Endothelial cell of umbilical vein (primary cell): ENCODE results near the gene CACTIN. TPM values are rescaled to one million over a fixed set of nuclear protein-coding genes. Genes with fewer than 3 reads are reported as not detected.

Experiments used
- BruUV-seq: library from RNA; stranded (reverse); fragments of 400-500 nt; replicated peaks from 2 replicates; lab custom pipeline; 2021; lab: Mats Ljungman, UMichigan
- CTCF ChIA-PET: fragments of 300-600, 350-600 bp; sonication (Branson Sonifier 250); formaldehyde crosslinking; loops from one replicate; lab custom pipeline; 2021; ENCODE audit warnings: antibody characterized with exemption, inconsistent platforms; lab: Charles Lee
- POLR2A ChIA-PET: fragments of 300-600, 350-600 bp; sonication (Branson Sonifier 250); formaldehyde crosslinking; loops from one replicate; lab custom pipeline; 2021; ENCODE audit warnings: antibody characterized with exemption, inconsistent platforms; lab: Charles Lee
- DNase-seq: peaks from one replicate; pipeline ENCODE4 v3.0.0-alpha.2; 2011; ENCODE audit warnings: low read depth, low spot score
- FAIRE-seq: peaks from 2 replicates; lab custom pipeline; 2011; peaks lifted over from hg19 to GRCh38; lab: Jason Lieb, UNC
- H2AFZ ChIP-seq: 2 replicates; pipeline ENCODE4 v1.6.0; 2012; ENCODE audit warnings: low read depth, low read length, control low read depth, inconsistent platforms
- H3K27ac ChIP-seq: 2 replicates; pipeline ENCODE4 v1.5.1; 2011; ENCODE audit warnings: low read depth, mild to moderate bottlenecking, control low read depth, low read length, moderate library complexity; ENCODE audit not compliant: insufficient read depth
- H3K27me3 ChIP-seq, 2 experiments: 2 replicates each; pipeline versions ENCODE4 v1.6.0 to v1.6.1; 2011; ENCODE audit warnings: low read length in 2 of 2, mixed read lengths in 1 of 2; ENCODE audit not compliant: control insufficient read depth in 2 of 2, insufficient read depth in 2 of 2
- H3K36me3 ChIP-seq, 2 experiments: 2 replicates in 1 of 2; 3 replicates in 1 of 2; pipeline ENCODE4 v1.5.1; 2011; ENCODE audit warnings: low read length in 2 of 2, mild to moderate bottlenecking in 1 of 2, moderate library complexity in 1 of 2; ENCODE audit not compliant: control insufficient read depth in 2 of 2, insufficient read depth in 2 of 2; ENCODE audit errors: extremely low read depth in 1 of 2
- H3K4me1 ChIP-seq: 3 replicates; pipeline ENCODE4 v1.5.1; 2011; ENCODE audit warnings: mild to moderate bottlenecking, low read length; ENCODE audit not compliant: control insufficient read depth, insufficient read depth; ENCODE audit errors: extremely low read depth
- H3K4me2 ChIP-seq: 2 replicates; pipeline ENCODE4 v1.6.1; 2011; ENCODE audit warnings: low read length, control low read depth, mixed read lengths; ENCODE audit not compliant: insufficient read depth
- H3K4me3 ChIP-seq, 3 experiments: fragments of 200-600 bp in 1 of 3; sonication (generic), shearing (Covaris generic) in 1 of 3; replicated peaks in 1 of 3; 2 replicates each; pipeline ENCODE4 v1.5.1; 2011 to 2016; ENCODE audit warnings: control low read depth in 3 of 3, low read length in 3 of 3, mild to moderate bottlenecking in 2 of 3, inconsistent platforms in 1 of 3, low read depth in 1 of 3, moderate library complexity in 1 of 3; ENCODE audit not compliant: insufficient read depth in 1 of 3
- H3K79me2 ChIP-seq: 2 replicates; pipeline ENCODE4 v1.6.0; 2012; ENCODE audit warnings: low read length, inconsistent platforms; ENCODE audit not compliant: control insufficient read depth, insufficient read depth
- H3K9ac ChIP-seq: replicated peaks from 2 replicates; pipeline ENCODE3; 2011; ENCODE audit warnings: low read length, control low read depth; ENCODE audit not compliant: insufficient read depth; ENCODE audit errors: extremely low read depth
- H3K9me1 ChIP-seq: replicated peaks from 3 replicates; pipeline ENCODE4 v1.6.0; 2011; ENCODE audit warnings: mild to moderate bottlenecking, low read length; ENCODE audit not compliant: control insufficient read depth, insufficient read depth; ENCODE audit errors: extremely low read depth
- H3K9me3 ChIP-seq: replicated peaks from 2 replicates; pipeline ENCODE4 v1.5.1; 2012; ENCODE audit warnings: low read length, inconsistent platforms; ENCODE audit not compliant: control insufficient read depth, insufficient read depth
- H4K20me1 ChIP-seq: replicated peaks from 2 replicates; pipeline ENCODE3; 2011; ENCODE audit warnings: mild to moderate bottlenecking, low read length; ENCODE audit not compliant: control insufficient read depth, insufficient read depth; ENCODE audit errors: extremely low read depth
- EZH2 ChIP-seq: IDR thresholded peaks from 2 replicates; pipeline ENCODE4 v1.6.1; 2012; ENCODE audit warnings: borderline replicate concordance, low read depth, mild to moderate bottlenecking, moderate library complexity, low read length, inconsistent platforms; ENCODE audit not compliant: severe bottlenecking
- FOS ChIP-seq: IDR thresholded peaks from 2 replicates; pipeline ENCODE4 v1.6.1; 2011; ENCODE audit warnings: mild to moderate bottlenecking, low read length, moderate library complexity, borderline replicate concordance; ENCODE audit not compliant: insufficient read depth
- GATA2 ChIP-seq: IDR thresholded peaks from 2 replicates; pipeline ENCODE4 v1.7.0; 2011; ENCODE audit warnings: low read depth, mild to moderate bottlenecking, moderate library complexity, mixed read lengths, low read length; ENCODE audit not compliant: insufficient read length, insufficient read depth
- JUN ChIP-seq: IDR thresholded peaks from 2 replicates; pipeline ENCODE4 v1.6.1; 2011; ENCODE audit warnings: borderline replicate concordance, low read depth; ENCODE audit not compliant: insufficient read length, insufficient read depth
- MYC ChIP-seq: IDR thresholded peaks from one replicate; pipeline ENCODE4 v1.6.1; 2011; ENCODE audit warnings: mild to moderate bottlenecking, low read depth, low read length
- POLR2A ChIP-seq: IDR thresholded peaks from 2 replicates; pipeline ENCODE4 v1.6.1; 2012; ENCODE audit warnings: low read depth, mild to moderate bottlenecking, control low read depth, low read length
- POLR2AphosphoS5 ChIP-seq: IDR thresholded peaks from 2 replicates; pipeline ENCODE4 v1.6.1; 2012; ENCODE audit warnings: low read depth, mild to moderate bottlenecking, control low read depth, low read length, moderate library complexity; ENCODE audit not compliant: insufficient read depth
- dilution Hi-C: fragments of 300-500 bp; cut with MboI; formaldehyde crosslinking; loops from one replicate; pipeline ENCODE4 v1.15.0; 2019; ENCODE audit warnings: low sequenced_read_pairs; ENCODE audit not compliant: extremely low pct_ligation_motif_present
- intact Hi-C: fragments of 100-400 bp; cut with micrococcal nuclease; formaldehyde crosslinking; loops from one replicate; pipeline ENCODE4 v1.10.0; 2022
- polyA plus RNA-seq, 4 experiments: library from polyadenylated mRNA; depleted of rRNA in 3 of 4; stranded (reverse) in 3 of 4; unstranded in 1 of 4; fragments of >200 nt; gene quantifications; 2 replicates each; pipeline versions ENCODE4 v1.2.1 to v1.2.3, GENCODE V29; 2011 to 2012; ENCODE audit warnings: missing spikeins in 1 of 4
- total RNA-seq: library from RNA; stranded (reverse); gene quantifications from 2 replicates; pipeline ENCODE4 v1.2.3, GENCODE V29; 2021
- TF ChIP-seq, protein P1 (sequence below), 2 donors: IDR thresholded peaks; 1 replicate in 1 of 2; 2 replicates in 1 of 2; pipeline ENCODE4 v1.5.1; 2011; ENCODE audit warnings: low read length in 2 of 2, mild to moderate bottlenecking in 2 of 2, moderate library complexity in 2 of 2, control low read depth in 1 of 2, inconsistent platforms in 1 of 2, low read depth in 1 of 2; ENCODE audit not compliant: insufficient read depth in 1 of 2; ENCODE audit errors: extremely low read depth in 1 of 2
- TF ChIP-seq, protein P2 (sequence below): IDR thresholded peaks from 2 replicates; pipeline ENCODE4 v1.6.1; 2011; ENCODE audit not compliant: insufficient read depth, insufficient read length

Gene CACTIN
- total and polyA plus RNA-seq, 2 donors (not counting 3 experiments of a cell fraction or from before 2014, with no cell fraction given), result 29.7 to 36.1 TPM

DNA sequence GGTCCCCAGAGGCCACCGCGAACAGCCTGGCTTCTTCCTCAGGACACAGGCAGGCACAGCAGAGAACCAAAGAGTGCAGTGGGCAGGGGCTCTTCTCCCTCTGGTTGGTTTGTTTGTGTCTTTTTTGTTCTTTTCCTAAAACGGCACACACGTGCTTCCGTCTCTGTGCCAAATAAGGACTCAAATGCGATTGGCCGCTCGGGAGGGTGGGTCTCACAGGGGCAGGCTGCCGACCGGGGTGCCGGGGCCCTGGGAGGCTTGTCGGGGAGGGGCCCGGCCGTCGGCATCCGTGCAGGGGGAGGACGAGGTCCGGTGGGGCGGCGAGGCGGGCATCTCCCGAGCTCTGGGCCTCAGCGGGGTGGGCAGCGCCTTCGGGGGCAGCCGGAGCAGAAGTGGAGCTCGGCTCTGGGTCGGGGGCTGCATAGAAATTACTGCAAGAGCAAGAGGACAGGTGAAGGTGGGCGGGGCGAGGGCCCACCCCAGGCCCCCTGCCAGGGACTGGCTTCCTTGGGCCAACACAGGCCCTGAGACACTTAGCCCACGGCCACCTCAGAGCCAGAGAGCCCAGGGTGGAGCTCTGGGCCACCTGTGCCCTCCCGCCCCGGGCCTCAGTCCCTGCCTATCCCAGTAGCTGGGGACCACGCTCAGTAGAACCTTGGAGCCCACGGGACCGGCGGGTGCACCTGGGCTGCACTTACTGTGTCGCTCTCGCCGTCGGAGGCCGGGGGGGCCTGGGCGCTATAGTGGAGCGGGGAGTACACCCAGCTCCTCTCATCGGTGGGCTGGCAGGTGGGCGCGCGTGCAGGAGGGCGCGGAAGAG lies 6.4 kb upstream of the CACTIN start:
- Histone ChIP-seq H2AFZ (no peak overlapping the region), H3K27ac (no peak overlapping the region), H3K4me1 (no peaks in the 10 kb centered on the region), H3K9me3 (no peaks in the 10 kb centered on the region), H3K27me3 (no peaks in the 10 kb centered on the region), H4K20me1 (no peaks in the 10 kb centered on the region), H3K4me3 (no peak overlapping the region), H3K36me3 (peaks cover 0 to 28% of the 10 kb centered on the region in 2 experiments), H3K79me2 (no peaks in the 10 kb centered on the region), H3K4me2 (no peak overlapping the region), H3K9ac (no peak overlapping the region), H3K9me1 (no peaks in the 10 kb centered on the region)
- FAIRE-seq (no peak), DNase-seq (no peak)
- intact Hi-C loops (no loop called here), dilution Hi-C loops (no loop called here)
- TF ChIP-seq MYC (no peak), GATA2 (no peak), POLR2AphosphoS5 (no peak), EZH2 (no peak), FOS (no peak), POLR2A (no peak), JUN (no peak)
- TF ChIP-seq, protein P1, sequence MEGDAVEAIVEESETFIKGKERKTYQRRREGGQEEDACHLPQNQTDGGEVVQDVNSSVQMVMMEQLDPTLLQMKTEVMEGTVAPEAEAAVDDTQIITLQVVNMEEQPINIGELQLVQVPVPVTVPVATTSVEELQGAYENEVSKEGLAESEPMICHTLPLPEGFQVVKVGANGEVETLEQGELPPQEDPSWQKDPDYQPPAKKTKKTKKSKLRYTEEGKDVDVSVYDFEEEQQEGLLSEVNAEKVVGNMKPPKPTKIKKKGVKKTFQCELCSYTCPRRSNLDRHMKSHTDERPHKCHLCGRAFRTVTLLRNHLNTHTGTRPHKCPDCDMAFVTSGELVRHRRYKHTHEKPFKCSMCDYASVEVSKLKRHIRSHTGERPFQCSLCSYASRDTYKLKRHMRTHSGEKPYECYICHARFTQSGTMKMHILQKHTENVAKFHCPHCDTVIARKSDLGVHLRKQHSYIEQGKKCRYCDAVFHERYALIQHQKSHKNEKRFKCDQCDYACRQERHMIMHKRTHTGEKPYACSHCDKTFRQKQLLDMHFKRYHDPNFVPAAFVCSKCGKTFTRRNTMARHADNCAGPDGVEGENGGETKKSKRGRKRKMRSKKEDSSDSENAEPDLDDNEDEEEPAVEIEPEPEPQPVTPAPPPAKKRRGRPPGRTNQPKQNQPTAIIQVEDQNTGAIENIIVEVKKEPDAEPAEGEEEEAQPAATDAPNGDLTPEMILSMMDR (IDR thresholded peaks at IDR 0.05; ENCODE audit: extremely low read depth in 1 of 2, insufficient read depth in 1 of 2, low read depth in 1 of 2, low read length in 2 of 2), result no peak
- TF ChIP-seq, protein P2, sequence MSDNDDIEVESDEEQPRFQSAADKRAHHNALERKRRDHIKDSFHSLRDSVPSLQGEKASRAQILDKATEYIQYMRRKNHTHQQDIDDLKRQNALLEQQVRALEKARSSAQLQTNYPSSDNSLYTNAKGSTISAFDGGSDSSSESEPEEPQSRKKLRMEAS, result no peak
- ChIA-PET POLR2A (no interaction called here), CTCF (interaction anchor here (1.6 kb wide), 1 partner anchor 328 kb away, joined by 3 read pairs; no protein-coding TSS in a partner anchor)
- BruUV-seq, result no TSS peak
